SU-DHL-6 (cell line): Measurements from ENCODE around the gene NHLRC4.

Experiments
- H2AFZ ChIP-seq: fragments of 200-600 bp; sonication (generic); 2 replicates; pipeline ENCODE4 v1.6.1; 2014; ENCODE audit warnings: low read depth, mild to moderate bottlenecking, moderate library complexity, mixed read lengths, antibody characterized with exemption, low read length; ENCODE audit not compliant: severe bottlenecking
- H3F3A ChIP-seq: fragments of 200-600 bp; shearing (Covaris generic); 2 replicates; pipeline ENCODE4 v1.6.0; 2016; ENCODE audit warnings: antibody characterized with exemption, mild to moderate bottlenecking; ENCODE audit not compliant: insufficient read depth
- H3K27ac ChIP-seq: fragments of 200-600 bp; sonication (generic); 2 replicates; pipeline ENCODE4 v1.5.1; 2016; ENCODE audit warnings: low read depth, mild to moderate bottlenecking, low read length, moderate library complexity, mixed read lengths
- H3K27me3 ChIP-seq: fragments of 200-600 bp; sonication (generic), shearing (Covaris generic); 2 replicates; pipeline ENCODE4 v1.6.0; 2014; ENCODE audit warnings: mild to moderate bottlenecking, low read length
- H3K36me3 ChIP-seq: fragments of 200-600 bp; sonication (generic); 2 replicates; pipeline ENCODE4 v1.6.1; 2014; ENCODE audit warnings: mild to moderate bottlenecking, low read length, mixed read lengths
- H3K4me2 ChIP-seq: fragments of 300-600, 200-600 bp; shearing (Covaris generic), sonication (generic); 2 replicates; pipeline ENCODE4 v1.6.0; 2014; ENCODE audit warnings: low read length, low read depth, mild to moderate bottlenecking; ENCODE audit not compliant: poor library complexity, severe bottlenecking
- H3K4me3 ChIP-seq: fragments of 200-600 bp; sonication (generic); 2 replicates; pipeline ENCODE4 v1.5.1; 2014; ENCODE audit warnings: antibody characterized with exemption, low read length, mild to moderate bottlenecking, mixed read lengths; ENCODE audit not compliant: insufficient read depth, poor library complexity, severe bottlenecking
- H3K79me2 ChIP-seq: fragments of 200-600 bp; sonication (generic); 2 replicates; pipeline ENCODE4 v1.6.1; 2014; ENCODE audit warnings: mild to moderate bottlenecking, low read length, moderate library complexity; ENCODE audit not compliant: insufficient read depth
- H3K9ac ChIP-seq: fragments of 200-600 bp; sonication (generic); 2 replicates; pipeline ENCODE4 v1.7.0; 2014; ENCODE audit warnings: mild to moderate bottlenecking, low read length
- H3K9me2 ChIP-seq: fragments of 200-600 bp; sonication (generic); replicated peaks from 2 replicates; pipeline ENCODE4 v1.6.1; 2014; ENCODE audit warnings: low read length; ENCODE audit not compliant: insufficient read depth
- H3K9me3 ChIP-seq: fragments of 200-600 bp; sonication (generic); 2 replicates; pipeline ENCODE4 v1.6.1; 2014; ENCODE audit warnings: low read length, mixed read lengths; ENCODE audit not compliant: insufficient read depth
- H4K20me1 ChIP-seq: fragments of 200-600 bp; sonication (generic); 2 replicates; pipeline ENCODE4 v1.6.1; 2014; ENCODE audit warnings: low read depth, mild to moderate bottlenecking, antibody characterized with exemption, low read length, moderate library complexity, mixed read lengths
- CTCF ChIP-seq: fragments of 200-600 bp; sonication (generic); IDR thresholded peaks from one replicate; pipeline ENCODE4 v1.5.1; 2017; ENCODE audit warnings: antibody characterized with exemption, mild to moderate bottlenecking, low read length, moderate library complexity; ENCODE audit not compliant: insufficient read depth, poor library complexity, severe bottlenecking
- EZH2phosphoT487 ChIP-seq: fragments of 200-600 bp; sonication (generic), shearing (Covaris generic); conservative IDR thresholded peaks from 2 replicates; pipeline ENCODE4 v1.6.1; 2018; ENCODE audit warnings: mild to moderate bottlenecking, antibody characterized with exemption, low read length, moderate library complexity, mixed read lengths

NHLRC4 gene

GRCh38 chr16:578232-578869 lies 11.5 kb downstream of the NHLRC4 start:
- no peak overlapping the region for H3K27ac ChIP-seq

GRCh38 chr16:578870-579405 lies 12.1 kb downstream of the NHLRC4 start:
- Histone ChIP-seq H3F3A (no peaks in the 10 kb centered on the region), H3K27ac (no peak overlapping the region), H3K79me2 (no peaks in the 10 kb centered on the region), H3K9me2 (no peaks in the 10 kb centered on the region), H3K4me3 (no peak overlapping the region), H4K20me1 (no peaks in the 10 kb centered on the region), H3K36me3 (no peaks in the 10 kb centered on the region), H3K27me3 (no peaks in the 10 kb centered on the region), H3K4me2 (peak overlapping the region; percentile 29), H3K9ac (no peak overlapping the region), H3K9me3 (no peaks in the 10 kb centered on the region), H2AFZ (no peak overlapping the region)
- TF ChIP-seq EZH2phosphoT487, result no peak
- TF ChIP-seq CTCF, result peak; percentile 84

More at GRCh38 chr16:578232-578869, 11.5 kb downstream of the NHLRC4 start:
- Histone ChIP-seq H3K79me2 (no peaks in the 10 kb centered on the region), H3F3A (no peaks in the 10 kb centered on the region), H4K20me1 (no peaks in the 10 kb centered on the region), H3K9me2 (no peaks in the 10 kb centered on the region), H3K4me2 (no peak overlapping the region), H3K9me3 (no peaks in the 10 kb centered on the region), H2AFZ (no peak overlapping the region), H3K9ac (no peak overlapping the region), H3K36me3 (no peaks in the 10 kb centered on the region), H3K27me3 (no peaks in the 10 kb centered on the region), H3K4me3 (no peak overlapping the region)
- TF ChIP-seq EZH2phosphoT487, result no peak
- TF ChIP-seq CTCF, result no peak

- Histone ChIP-seq H3F3A (no peaks in the 10 kb centered on the region), H3K9ac (no peak overlapping the region), H3K9me2 (no peaks in the 10 kb centered on the region), H4K20me1 (no peaks in the 10 kb centered on the region), H3K27me3 (no peaks in the 10 kb centered on the region), H3K36me3 (no peaks in the 10 kb centered on the region), H2AFZ (no peak overlapping the region), H3K4me2 (no peak overlapping the region), H3K79me2 (no peaks in the 10 kb centered on the region), H3K27ac (no peak overlapping the region), H3K9me3 (no peaks in the 10 kb centered on the region), H3K4me3 (no peak overlapping the region)
- TF ChIP-seq CTCF, result no peak
- no peak for TF ChIP-seq EZH2phosphoT487
These were observed 13.5 kb downstream of the NHLRC4 start for GRCh38 chr16:580141-580945.
